SK-N-MC (cell line): ENCODE data around the gene PROX1.

ENCODE experiments used
- DNase-seq: peaks from one replicate; pipeline ENCODE4 v3.0.0-alpha.2; 2011; ENCODE audit warnings: low read depth, low spot score
- H3K27ac ChIP-seq: fragments of 200-600 bp; sonication (generic); 2 replicates; pipeline ENCODE4 v1.5.1; 2016; ENCODE audit warnings: mixed run types
- H3K36me3 ChIP-seq: fragments of 200-600 bp; sonication (generic); 2 replicates; pipeline ENCODE4 v1.6.1; 2017; ENCODE audit warnings: antibody characterized with exemption, low read length, mixed read lengths; ENCODE audit not compliant: insufficient read depth
- H3K4me3 ChIP-seq: fragments of 200-600 bp; sonication (generic); 2 replicates; pipeline ENCODE4 v1.5.1; 2016
- H3K9ac ChIP-seq: fragments of 200-600 bp; sonication (generic); 2 replicates; pipeline ENCODE4 v1.8.0; 2017; ENCODE audit warnings: mixed run types, mixed read lengths; ENCODE audit not compliant: insufficient read length
- H3K9me3 ChIP-seq: fragments of 200-600 bp; sonication (generic); 2 replicates; pipeline ENCODE4 v1.6.1; 2017; ENCODE audit warnings: low read depth, mild to moderate bottlenecking, antibody characterized with exemption, low read length, moderate library complexity, mixed read lengths
- EZH2 ChIP-seq: fragments of 200-600 bp; sonication (generic); IDR thresholded peaks from one replicate; pipeline ENCODE4 v1.6.1; 2017; ENCODE audit warnings: antibody characterized with exemption
- FOXP2 ChIP-seq: optimal IDR thresholded peaks from 2 replicates; pipeline ENCODE3; 2011; ENCODE audit warnings: mild to moderate bottlenecking, moderate library complexity; ENCODE audit not compliant: insufficient read depth; ENCODE audit errors: extremely low read length, control extremely low read depth
- POLR2AphosphoS5 ChIP-seq: IDR thresholded peaks from 2 replicates; pipeline ENCODE4 v1.6.1; 2012; ENCODE audit warnings: mild to moderate bottlenecking, low read depth, low read length, borderline replicate concordance

PROX1 gene

DNA sequence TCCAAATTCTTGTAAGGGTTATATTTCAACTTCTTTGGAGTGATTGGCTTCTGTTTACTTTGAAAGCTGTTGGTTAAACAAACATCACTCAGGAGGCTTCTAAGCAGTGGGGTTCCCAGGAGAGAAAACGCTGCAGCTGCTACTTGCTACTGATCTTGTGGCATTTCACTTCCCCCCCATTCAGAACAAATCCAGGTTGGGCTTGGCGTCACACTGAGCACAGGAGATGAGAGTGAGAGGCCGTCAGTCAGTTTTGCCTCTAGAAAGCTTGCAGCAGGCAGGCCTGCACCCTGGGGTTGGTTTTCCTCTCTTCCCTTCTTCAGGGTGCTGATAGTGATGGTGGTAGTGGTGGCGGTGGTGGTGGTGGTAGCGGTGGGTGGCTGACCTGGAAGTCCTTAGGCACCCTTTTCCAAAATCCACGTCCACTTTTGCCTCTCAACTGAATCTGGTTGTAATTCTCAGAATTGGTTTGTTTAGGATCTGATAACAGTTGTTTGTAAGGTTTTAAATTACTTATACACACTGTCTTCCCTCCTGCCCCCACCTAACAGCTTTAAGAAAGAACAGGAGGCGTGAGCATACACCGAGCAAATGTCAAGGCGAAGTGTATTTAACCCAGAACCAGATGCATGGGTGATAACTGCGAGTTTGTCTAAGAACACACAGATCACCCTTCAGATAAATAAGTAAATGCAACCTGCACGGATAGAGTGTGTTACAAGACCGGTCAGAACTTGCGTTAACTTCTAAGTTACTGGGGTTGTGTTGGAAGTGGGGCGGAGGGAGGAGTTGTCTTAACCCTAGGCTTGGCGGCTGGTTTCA lies 3.2 kb upstream of the PROX1 start:
- H3K27ac ChIP-seq: no peak overlapping the region
- DNase-seq: no peak
- TF ChIP-seq FOXP2 (no peak), POLR2AphosphoS5 (no peak), EZH2 (no peak)
- no peak overlapping the region for H3K9ac ChIP-seq
- H3K9me3 ChIP-seq: no peaks in the 10 kb centered on the region
- no peak overlapping the region for H3K4me3 ChIP-seq
- no peaks in the 10 kb centered on the region for H3K36me3 ChIP-seq

GRCh38 chr1:213985209-213986019 lies 2.4 kb upstream of the PROX1 start:
- TF ChIP-seq FOXP2: no peak
- no peak for TF ChIP-seq EZH2
- TF ChIP-seq POLR2AphosphoS5: no peak
- DNase-seq: no peak
- H3K27ac ChIP-seq: no peak overlapping the region
- no peaks in the 10 kb centered on the region for H3K36me3 ChIP-seq
- no peak overlapping the region for H3K4me3 ChIP-seq
- no peaks in the 10 kb centered on the region for H3K9me3 ChIP-seq
- no peak overlapping the region for H3K9ac ChIP-seq

DNA sequence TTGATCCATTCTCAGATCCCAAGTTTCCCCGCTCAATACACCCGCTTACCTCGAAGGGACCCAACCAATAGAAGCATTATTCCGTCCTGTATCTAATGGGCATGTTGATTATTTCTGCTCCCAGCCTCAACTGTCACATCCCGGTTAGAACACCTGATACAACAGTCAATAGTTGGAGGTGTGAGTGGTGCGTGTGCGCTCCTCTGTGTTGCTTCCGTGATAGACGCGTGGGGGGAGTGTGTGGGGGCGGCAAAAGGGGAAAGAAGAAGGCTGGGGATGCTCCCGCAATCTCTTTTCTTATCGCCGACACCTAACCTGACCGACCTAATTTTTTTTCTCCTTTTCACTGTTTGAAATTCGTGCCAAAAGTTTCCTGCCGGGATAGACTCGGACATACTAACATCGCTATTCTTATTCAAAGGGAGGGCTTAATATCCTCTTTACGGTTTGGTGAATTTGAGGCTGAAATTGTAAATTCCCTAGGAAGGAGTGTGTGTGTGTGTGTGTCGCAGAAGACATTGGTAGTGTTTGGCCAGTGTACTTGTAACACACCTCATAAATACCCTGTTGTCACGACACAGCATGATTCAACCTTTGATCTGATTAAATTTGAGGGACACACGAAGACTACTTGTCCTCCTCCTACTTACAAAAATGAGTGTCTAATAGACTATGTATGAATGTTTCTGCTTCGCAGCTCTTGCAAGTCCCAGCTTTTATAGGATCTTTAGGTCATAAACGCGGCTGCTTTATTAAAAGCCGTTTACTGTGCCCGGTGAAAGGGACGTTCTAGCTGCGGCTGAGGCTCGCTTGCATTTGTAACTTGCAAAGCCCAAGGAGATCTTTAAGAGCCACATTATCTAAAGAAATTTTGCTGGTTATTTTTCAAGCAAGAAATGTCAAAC lies 1.5 kb upstream of the PROX1 start:
- Histone ChIP-seq H3K9ac (no peak overlapping the region), H3K4me3 (no peak overlapping the region), H3K36me3 (no peaks in the 10 kb centered on the region), H3K9me3 (no peaks in the 10 kb centered on the region), H3K27ac (no peak overlapping the region)
- no peak for TF ChIP-seq FOXP2
- no peak for TF ChIP-seq EZH2
- no peak for TF ChIP-seq POLR2AphosphoS5
- DNase-seq: no peak

GRCh38 chr1:213986925-213987250 lies 885 bp upstream of the PROX1 start:
- Histone ChIP-seq H3K9ac (no peak overlapping the region), H3K36me3 (no peaks in the 10 kb centered on the region), H3K9me3 (no peaks in the 10 kb centered on the region), H3K27ac (no peak overlapping the region), H3K4me3 (peak overlapping the region; percentile 79; the same call in 1 of the 2 replicates)
- TF ChIP-seq POLR2AphosphoS5 (no peak), EZH2 (peak; percentile 86)
- no peak for DNase-seq

GRCh38 chr1:213987422-213987926 lies 299 bp upstream of the PROX1 start:
- H3K9ac ChIP-seq: no peak overlapping the region
- H3K4me3 ChIP-seq: peak overlapping the region; percentile 79
- no peaks in the 10 kb centered on the region for H3K9me3 ChIP-seq
- DNase-seq: no peak
- no peaks in the 10 kb centered on the region for H3K36me3 ChIP-seq
- H3K27ac ChIP-seq: no peak overlapping the region
- TF ChIP-seq POLR2AphosphoS5 (no peak), EZH2 (no peak), FOXP2 (no peak)

- no peak for TF ChIP-seq FOXP2
- TF ChIP-seq POLR2AphosphoS5: no peak
- TF ChIP-seq EZH2: no peak
- no peak overlapping the region for H3K9ac ChIP-seq
- H3K27ac ChIP-seq: no peak overlapping the region
- H3K9me3 ChIP-seq: no peaks in the 10 kb centered on the region
- peak overlapping the region; percentile 79 for H3K4me3 ChIP-seq
- DNase-seq: no peak
- no peaks in the 10 kb centered on the region for H3K36me3 ChIP-seq
Measured at GRCh38 chr1:213988507-213989001, 781 bp downstream of the PROX1 start.

- Histone ChIP-seq H3K9ac (no peak overlapping the region), H3K9me3 (no peaks in the 10 kb centered on the region), H3K36me3 (no peaks in the 10 kb centered on the region), H3K27ac (no peak overlapping the region), H3K4me3 (peak overlapping the region; percentile 79)
- TF ChIP-seq EZH2 (no peak), POLR2AphosphoS5 (no peak), FOXP2 (no peak)
- no peak for DNase-seq
Measured at GRCh38 chr1:213989002-213989855, 1.5 kb downstream of the PROX1 start.
